GM12878 (cell line): ENCODE data around the gene ZFHX2.

ENCODE experiments used
- BRCA1 ChIP-seq: IDR thresholded peaks from 2 replicates; pipeline ENCODE4 v1.6.1; 2011; ENCODE audit warnings: low read depth, low read length, improper control_type of control experiment
- CTCF ChIP-seq, 3 experiments: IDR thresholded peaks in 2 of 3; conservative IDR thresholded peaks in 1 of 3; 2 replicates each; pipeline ENCODE4 v1.5.1; 2011; ENCODE audit warnings: low read depth in 3 of 3, low read length in 3 of 3, mild to moderate bottlenecking in 3 of 3, control low read depth in 2 of 3, moderate library complexity in 2 of 3, inconsistent platforms in 1 of 3, mixed read lengths in 1 of 3; ENCODE audit not compliant: control insufficient read depth in 2 of 3, insufficient read depth in 1 of 3; ENCODE audit errors: extremely low read depth in 1 of 3
- EP300 ChIP-seq, 2 experiments: fragments of 150-350 bp in 1 of 2; IDR thresholded peaks; 2 replicates each; pipeline ENCODE4 v1.6.1; 2011 to 2012; ENCODE audit warnings: low read depth in 2 of 2, low read length in 2 of 2, borderline replicate concordance in 1 of 2, improper control_type of control experiment in 1 of 2, inconsistent platforms in 1 of 2; ENCODE audit not compliant: control insufficient read depth in 1 of 2
- EZH2 ChIP-seq: IDR thresholded peaks from 2 replicates; pipeline ENCODE4 v1.6.1; 2012; ENCODE audit warnings: low read depth, mild to moderate bottlenecking, control low read depth, inconsistent platforms, low read length, borderline replicate concordance; ENCODE audit not compliant: control insufficient read depth
- MAX ChIP-seq: IDR thresholded peaks from 2 replicates; pipeline ENCODE4 v1.6.1; 2012; ENCODE audit warnings: low read depth, low read length, improper control_type of control experiment
- NR2C2 ChIP-seq: IDR thresholded peaks from 2 replicates; pipeline ENCODE4 v1.6.1; 2011; ENCODE audit warnings: borderline replicate concordance, low read depth; ENCODE audit not compliant: control insufficient read depth, insufficient read length
- POLR2A ChIP-seq: IDR thresholded peaks from 2 replicates; pipeline ENCODE4 v1.6.1; 2011; ENCODE audit warnings: low read depth, mild to moderate bottlenecking, low read length

DNA sequence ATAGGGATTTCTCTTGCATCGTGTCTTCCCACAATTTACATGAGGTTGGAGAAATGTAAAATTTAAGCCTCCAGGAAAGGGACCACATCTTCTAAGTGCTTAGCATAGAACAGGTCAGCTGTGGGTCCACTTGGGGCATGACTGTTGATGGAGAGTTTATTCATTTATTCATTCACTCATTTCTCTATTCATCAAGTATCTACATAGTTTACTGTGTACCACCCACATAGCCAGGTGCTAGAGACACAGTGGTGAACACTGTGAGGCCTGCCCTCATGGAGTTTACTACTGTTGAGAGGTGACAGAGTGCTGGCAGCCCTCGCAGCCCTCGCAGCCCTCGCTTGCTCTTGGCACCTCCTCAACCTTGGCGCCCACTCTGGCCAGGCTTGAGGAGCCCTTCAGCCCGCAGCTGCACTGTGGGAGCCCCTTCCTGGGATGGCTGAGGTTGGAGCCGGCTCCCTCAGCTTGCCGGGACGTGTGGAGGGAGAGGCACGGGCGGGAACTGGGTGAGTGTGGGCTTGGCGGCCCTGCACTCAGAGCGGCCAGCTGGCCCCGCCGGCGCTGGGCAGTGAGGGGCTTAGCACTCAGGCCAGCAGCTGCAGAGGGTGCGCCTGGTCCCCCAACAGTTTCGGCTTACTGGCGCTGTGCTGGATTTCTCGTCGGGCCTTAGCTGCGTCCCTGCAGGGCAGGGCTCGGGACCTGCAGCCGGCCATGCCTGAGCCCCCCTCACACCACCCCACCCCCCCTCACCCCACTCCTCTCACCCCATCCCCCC lies 28.8 kb upstream of the ZFHX2 start:
- no peak for TF ChIP-seq EZH2
- no peak for TF ChIP-seq BRCA1
- TF ChIP-seq CTCF (IDR thresholded peaks at IDR 0.05 in 2 of 3, conservative IDR thresholded peaks at IDR 0.05 in 1 of 3; ENCODE audit: control insufficient read depth in 2 of 3, extremely low read depth in 1 of 3, insufficient read depth in 1 of 3, low read depth in 3 of 3, low read length in 3 of 3): no peak
- TF ChIP-seq POLR2A: no peak
- TF ChIP-seq MAX: no peak
- TF ChIP-seq NR2C2: no peak
- no peak for TF ChIP-seq EP300 (IDR thresholded peaks at IDR 0.05; ENCODE audit: borderline replicate concordance in 1 of 2, control insufficient read depth in 1 of 2, low read depth in 2 of 2, low read length in 2 of 2)
